Ishikawa (cell line): ENCODE data around the gene CWC27.

Source experiments
- RAD21 ChIP-seq: IDR thresholded peaks from 2 replicates; pipeline ENCODE4 v1.6.1; 2012; ENCODE audit warnings: low read depth
- TAF1 ChIP-seq: IDR thresholded peaks from 2 replicates; pipeline ENCODE4 v1.6.1; 2012; ENCODE audit warnings: low read depth, mild to moderate bottlenecking

GRCh38 chr5:65034029-65034812 lies 265.5 kb downstream of the CWC27 start:
- TF ChIP-seq RAD21 (no peak), TAF1 (no peak)
